ENCODE measurements around the gene EHD2. TPM values are rescaled to one million over a fixed set of nuclear protein-coding genes. Genes with fewer than 3 reads are reported as not detected.

Gene EHD2
- total and polyA plus RNA-seq, 2 of the 13 experiments (the other 11 are each of a cell fraction or from before 2014, with no cell fraction given), result 0.09 to 0.28 TPM

DNA sequence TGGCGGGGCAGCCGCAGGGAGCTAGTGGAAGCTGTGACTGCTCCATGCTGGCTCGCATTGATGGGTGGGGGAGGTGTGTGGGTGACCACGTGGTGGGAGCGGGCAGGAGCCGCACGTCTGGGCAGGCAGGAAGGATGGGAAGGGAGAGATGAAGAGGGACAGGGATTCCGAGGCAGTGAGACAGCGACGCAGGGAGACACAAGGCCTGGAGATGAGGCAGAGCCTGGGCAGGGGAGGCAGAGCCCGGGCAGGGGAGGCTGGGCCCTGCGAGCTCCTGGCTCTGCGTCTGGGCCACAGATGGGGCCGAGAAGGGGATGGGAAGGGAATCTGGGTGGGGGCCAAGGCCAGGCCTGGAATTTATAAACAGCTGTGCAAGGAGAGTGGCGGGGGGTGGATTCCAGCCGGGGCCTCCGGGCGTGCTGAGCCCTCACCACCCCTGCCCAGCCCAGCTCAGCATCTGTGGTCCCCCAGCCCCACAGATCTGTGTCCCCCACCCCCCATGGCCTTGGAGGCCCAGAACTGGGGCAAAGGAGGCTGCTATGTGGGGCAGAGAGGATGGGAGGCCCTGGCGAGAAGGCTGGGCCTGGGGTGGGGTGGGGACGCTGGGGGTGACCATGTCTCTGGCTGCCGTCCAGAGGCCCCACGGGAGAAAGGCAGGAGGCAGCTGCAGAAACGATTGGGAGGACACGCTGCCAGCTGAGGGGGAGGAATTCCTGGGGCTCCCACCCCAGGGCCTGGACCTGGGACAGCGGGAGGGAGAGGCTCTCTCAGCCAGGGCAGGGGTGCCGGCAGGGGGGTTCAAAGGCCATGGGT lies 6.0 kb downstream of the EHD2 start (continued):
- TF ChIP-seq ZNF430 (CRISPR knock-in tag; IDR thresholded peaks at IDR 0.05) (peak; percentile 61; the same call in 1 of the 2 replicates), NR2C2 (CRISPR knock-in tag; IDR thresholded peaks at IDR 0.05; ENCODE audit: borderline replicate concordance) (no peak), MYC (CRISPR knock-in tag; IDR thresholded peaks at IDR 0.05; ENCODE audit: borderline replicate concordance) (peak; percentile 85; the same call in 1 of the 2 replicates), ZNF891 (CRISPR knock-in tag; IDR thresholded peaks at IDR 0.05) (peak; percentile 51; the same call in 1 of the 2 replicates), ZNF335 (CRISPR knock-in tag; IDR thresholded peaks at IDR 0.05) (0 out of 2 replicates have a peak, but pooled peaks have one; percentile 18), GABPB1 (CRISPR knock-in tag; IDR thresholded peaks at IDR 0.05) (peak; percentile 38; the same call in 1 of the 2 replicates), MED1 (CRISPR knock-in tag; IDR thresholded peaks at IDR 0.05) (no peak), REXO4 (CRISPR knock-in tag; IDR thresholded peaks at IDR 0.05; ENCODE audit: borderline replicate concordance) (no peak), GATAD2A (CRISPR knock-in tag; IDR thresholded peaks at IDR 0.05) (0 out of 2 replicates have a peak, but pooled peaks have one; percentile 18), NFKB2 (CRISPR knock-in tag; IDR thresholded peaks at IDR 0.05; ENCODE audit: borderline replicate concordance) (peak; percentile 35; the same call in 1 of the 2 replicates), ZFY (CRISPR knock-in tag; IDR thresholded peaks at IDR 0.05) (peak; percentile 49; the same call in 1 of the 2 replicates), SP4 (CRISPR knock-in tag; IDR thresholded peaks at IDR 0.05) (peak; percentile 37; the same call in 1 of the 2 replicates)
- TF ChIP-seq, protein P1, sequence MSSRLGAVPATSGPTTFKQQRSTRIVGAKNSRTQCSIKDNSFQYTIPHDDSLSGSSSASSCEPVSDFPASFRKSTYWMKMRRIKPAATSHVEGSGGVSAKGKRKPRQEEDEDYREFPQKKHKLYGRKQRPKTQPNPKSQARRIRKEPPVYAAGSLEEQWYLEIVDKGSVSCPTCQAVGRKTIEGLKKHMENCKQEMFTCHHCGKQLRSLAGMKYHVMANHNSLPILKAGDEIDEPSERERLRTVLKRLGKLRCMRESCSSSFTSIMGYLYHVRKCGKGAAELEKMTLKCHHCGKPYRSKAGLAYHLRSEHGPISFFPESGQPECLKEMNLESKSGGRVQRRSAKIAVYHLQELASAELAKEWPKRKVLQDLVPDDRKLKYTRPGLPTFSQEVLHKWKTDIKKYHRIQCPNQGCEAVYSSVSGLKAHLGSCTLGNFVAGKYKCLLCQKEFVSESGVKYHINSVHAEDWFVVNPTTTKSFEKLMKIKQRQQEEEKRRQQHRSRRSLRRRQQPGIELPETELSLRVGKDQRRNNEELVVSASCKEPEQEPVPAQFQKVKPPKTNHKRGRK (CRISPR knock-in tag; IDR thresholded peaks at IDR 0.05), result 0 out of 2 replicates have a peak, but pooled peaks have one; percentile 49
- TF ChIP-seq, protein P2, sequence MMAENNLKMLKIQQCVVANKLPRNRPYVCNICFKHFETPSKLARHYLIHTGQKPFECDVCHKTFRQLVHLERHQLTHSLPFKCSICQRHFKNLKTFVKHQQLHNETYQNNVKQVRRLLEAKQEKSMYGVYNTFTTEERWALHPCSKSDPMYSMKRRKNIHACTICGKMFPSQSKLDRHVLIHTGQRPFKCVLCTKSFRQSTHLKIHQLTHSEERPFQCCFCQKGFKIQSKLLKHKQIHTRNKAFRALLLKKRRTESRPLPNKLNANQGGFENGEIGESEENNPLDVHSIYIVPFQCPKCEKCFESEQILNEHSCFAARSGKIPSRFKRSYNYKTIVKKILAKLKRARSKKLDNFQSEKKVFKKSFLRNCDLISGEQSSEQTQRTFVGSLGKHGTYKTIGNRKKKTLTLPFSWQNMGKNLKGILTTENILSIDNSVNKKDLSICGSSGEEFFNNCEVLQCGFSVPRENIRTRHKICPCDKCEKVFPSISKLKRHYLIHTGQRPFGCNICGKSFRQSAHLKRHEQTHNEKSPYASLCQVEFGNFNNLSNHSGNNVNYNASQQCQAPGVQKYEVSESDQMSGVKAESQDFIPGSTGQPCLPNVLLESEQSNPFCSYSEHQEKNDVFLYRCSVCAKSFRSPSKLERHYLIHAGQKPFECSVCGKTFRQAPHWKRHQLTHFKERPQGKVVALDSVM (CRISPR knock-in tag; IDR thresholded peaks at IDR 0.05), result peak; percentile 36; the same call in 1 of the 2 replicates
- TF ChIP-seq, protein P3, sequence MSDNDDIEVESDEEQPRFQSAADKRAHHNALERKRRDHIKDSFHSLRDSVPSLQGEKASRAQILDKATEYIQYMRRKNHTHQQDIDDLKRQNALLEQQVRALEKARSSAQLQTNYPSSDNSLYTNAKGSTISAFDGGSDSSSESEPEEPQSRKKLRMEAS (IDR thresholded peaks at IDR 0.05), result peak; percentile 94
- TF ChIP-seq, protein P4, sequence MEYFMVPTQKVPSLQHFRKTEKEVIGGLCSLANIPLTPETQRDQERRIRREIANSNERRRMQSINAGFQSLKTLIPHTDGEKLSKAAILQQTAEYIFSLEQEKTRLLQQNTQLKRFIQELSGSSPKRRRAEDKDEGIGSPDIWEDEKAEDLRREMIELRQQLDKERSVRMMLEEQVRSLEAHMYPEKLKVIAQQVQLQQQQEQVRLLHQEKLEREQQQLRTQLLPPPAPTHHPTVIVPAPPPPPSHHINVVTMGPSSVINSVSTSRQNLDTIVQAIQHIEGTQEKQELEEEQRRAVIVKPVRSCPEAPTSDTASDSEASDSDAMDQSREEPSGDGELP (IDR thresholded peaks at IDR 0.05; ENCODE audit: borderline replicate concordance, low read depth), result peak; percentile 71; the same call in 1 of the 2 replicates
- TF ChIP-seq, protein P5, sequence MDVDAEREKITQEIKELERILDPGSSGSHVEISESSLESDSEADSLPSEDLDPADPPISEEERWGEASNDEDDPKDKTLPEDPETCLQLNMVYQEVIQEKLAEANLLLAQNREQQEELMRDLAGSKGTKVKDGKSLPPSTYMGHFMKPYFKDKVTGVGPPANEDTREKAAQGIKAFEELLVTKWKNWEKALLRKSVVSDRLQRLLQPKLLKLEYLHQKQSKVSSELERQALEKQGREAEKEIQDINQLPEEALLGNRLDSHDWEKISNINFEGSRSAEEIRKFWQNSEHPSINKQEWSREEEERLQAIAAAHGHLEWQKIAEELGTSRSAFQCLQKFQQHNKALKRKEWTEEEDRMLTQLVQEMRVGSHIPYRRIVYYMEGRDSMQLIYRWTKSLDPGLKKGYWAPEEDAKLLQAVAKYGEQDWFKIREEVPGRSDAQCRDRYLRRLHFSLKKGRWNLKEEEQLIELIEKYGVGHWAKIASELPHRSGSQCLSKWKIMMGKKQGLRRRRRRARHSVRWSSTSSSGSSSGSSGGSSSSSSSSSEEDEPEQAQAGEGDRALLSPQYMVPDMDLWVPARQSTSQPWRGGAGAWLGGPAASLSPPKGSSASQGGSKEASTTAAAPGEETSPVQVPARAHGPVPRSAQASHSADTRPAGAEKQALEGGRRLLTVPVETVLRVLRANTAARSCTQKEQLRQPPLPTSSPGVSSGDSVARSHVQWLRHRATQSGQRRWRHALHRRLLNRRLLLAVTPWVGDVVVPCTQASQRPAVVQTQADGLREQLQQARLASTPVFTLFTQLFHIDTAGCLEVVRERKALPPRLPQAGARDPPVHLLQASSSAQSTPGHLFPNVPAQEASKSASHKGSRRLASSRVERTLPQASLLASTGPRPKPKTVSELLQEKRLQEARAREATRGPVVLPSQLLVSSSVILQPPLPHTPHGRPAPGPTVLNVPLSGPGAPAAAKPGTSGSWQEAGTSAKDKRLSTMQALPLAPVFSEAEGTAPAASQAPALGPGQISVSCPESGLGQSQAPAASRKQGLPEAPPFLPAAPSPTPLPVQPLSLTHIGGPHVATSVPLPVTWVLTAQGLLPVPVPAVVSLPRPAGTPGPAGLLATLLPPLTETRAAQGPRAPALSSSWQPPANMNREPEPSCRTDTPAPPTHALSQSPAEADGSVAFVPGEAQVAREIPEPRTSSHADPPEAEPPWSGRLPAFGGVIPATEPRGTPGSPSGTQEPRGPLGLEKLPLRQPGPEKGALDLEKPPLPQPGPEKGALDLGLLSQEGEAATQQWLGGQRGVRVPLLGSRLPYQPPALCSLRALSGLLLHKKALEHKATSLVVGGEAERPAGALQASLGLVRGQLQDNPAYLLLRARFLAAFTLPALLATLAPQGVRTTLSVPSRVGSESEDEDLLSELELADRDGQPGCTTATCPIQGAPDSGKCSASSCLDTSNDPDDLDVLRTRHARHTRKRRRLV (CRISPR knock-in tag; IDR thresholded peaks at IDR 0.05), result 0 out of 2 replicates have a peak, but pooled peaks have one; percentile 26

All from HepG2 (cell line).